Hepatocyte (in vitro differentiated cells): ENCODE results near the gene DLG2. TPM values are rescaled to one million over a fixed set of nuclear protein-coding genes. Genes with fewer than 3 reads are reported as not detected.

Experiments used
- DNase-seq: peaks from one replicate; pipeline ENCODE4 v3.0.0-alpha.2; 2016; ENCODE audit warnings: low spot score
- H2AFZ ChIP-seq: fragments of 200-600 bp; sonication (generic); 2 replicates; pipeline ENCODE4 v1.6.0; 2016; ENCODE audit warnings: antibody characterized with exemption, mild to moderate bottlenecking
- H3K27ac ChIP-seq: fragments of 200-600 bp; sonication (generic); 2 replicates; pipeline ENCODE4 v1.5.1; 2016; ENCODE audit warnings: mild to moderate bottlenecking
- H3K27me3 ChIP-seq: fragments of 200-600 bp; sonication (generic); 2 replicates; pipeline ENCODE4 v1.6.1; 2016
- H3K36me3 ChIP-seq: fragments of 200-600 bp; sonication (generic); replicated peaks from 2 replicates; pipeline ENCODE4 v1.5.1; 2016; ENCODE audit warnings: low read depth; ENCODE audit not compliant: insufficient read depth
- H3K4me1 ChIP-seq: fragments of 200-600 bp; sonication (generic); 2 replicates; pipeline ENCODE4 v1.5.1; 2016; ENCODE audit warnings: mild to moderate bottlenecking, moderate library complexity; ENCODE audit not compliant: insufficient read depth
- H3K4me2 ChIP-seq: fragments of 200-600 bp; sonication (generic); 2 replicates; pipeline ENCODE4 v1.6.0; 2016
- H3K4me3 ChIP-seq: fragments of 200-600 bp; sonication (generic); 2 replicates; pipeline ENCODE4 v1.5.1; 2016; ENCODE audit warnings: mild to moderate bottlenecking
- H3K79me2 ChIP-seq: fragments of 200-600 bp; sonication (generic); 2 replicates; pipeline ENCODE4 v1.6.0; 2017; ENCODE audit warnings: mild to moderate bottlenecking
- H3K9me2 ChIP-seq: fragments of 200-600 bp; sonication (generic); replicated peaks from 2 replicates; pipeline ENCODE4 v1.6.0; 2017; ENCODE audit warnings: mild to moderate bottlenecking; ENCODE audit not compliant: insufficient read depth
- H3K9me3 ChIP-seq: fragments of 200-600 bp; sonication (generic); 2 replicates; pipeline ENCODE4 v1.5.1; 2016; ENCODE audit warnings: low read depth, mild to moderate bottlenecking
- H4K20me1 ChIP-seq: fragments of 200-600 bp; sonication (generic); 2 replicates; pipeline ENCODE4 v1.6.0; 2016; ENCODE audit warnings: mild to moderate bottlenecking; ENCODE audit not compliant: insufficient read depth, poor library complexity, severe bottlenecking
- EZH2 ChIP-seq: fragments of 200-600 bp; sonication (generic); IDR thresholded peaks from 2 replicates; pipeline ENCODE4 v1.6.1; 2016; ENCODE audit warnings: antibody characterized with exemption, mild to moderate bottlenecking, borderline replicate concordance
- EZH2phosphoT487 ChIP-seq: fragments of 200-600 bp; sonication (generic); IDR thresholded peaks from one replicate; pipeline ENCODE4 v1.6.1; 2018; ENCODE audit warnings: antibody characterized with exemption, mild to moderate bottlenecking, low read depth, moderate library complexity; ENCODE audit not compliant: unreplicated experiment, severe bottlenecking
- WGBS: methylation state at CpG from one replicate; pipeline ENCODE4 v1.1.6; 2016; ENCODE audit warnings: low lambda C conversion rate; ENCODE audit errors: missing lambda C conversion rate; 5-methylcytosine and 5-hydroxymethylcytosine counted together
- polyA plus RNA-seq: library from polyadenylated mRNA; unstranded; fragments of >200 nt; fragmentation: Nextera tagmentation; extraction: Ambion mirVana; gene quantifications from 2 replicates; pipeline ENCODE4 v1.2.1, GENCODE V29; 2016
- total RNA-seq: library from RNA; depleted of rRNA; stranded (reverse); fragments of >200 nt; gene quantifications from 2 replicates; pipeline ENCODE4 v1.2.3, GENCODE V29; 2014
- TF ChIP-seq, protein P1 (sequence below): fragments of 200-600 bp; sonication (generic); IDR thresholded peaks from 2 replicates; pipeline ENCODE4 v1.5.1; 2016; ENCODE audit warnings: antibody characterized with exemption, mild to moderate bottlenecking; ENCODE audit not compliant: poor library complexity

DLG2 gene
- total and polyA plus RNA-seq, 2 experiments from 2014 or later: 2.6 to 6.8 TPM

DNA sequence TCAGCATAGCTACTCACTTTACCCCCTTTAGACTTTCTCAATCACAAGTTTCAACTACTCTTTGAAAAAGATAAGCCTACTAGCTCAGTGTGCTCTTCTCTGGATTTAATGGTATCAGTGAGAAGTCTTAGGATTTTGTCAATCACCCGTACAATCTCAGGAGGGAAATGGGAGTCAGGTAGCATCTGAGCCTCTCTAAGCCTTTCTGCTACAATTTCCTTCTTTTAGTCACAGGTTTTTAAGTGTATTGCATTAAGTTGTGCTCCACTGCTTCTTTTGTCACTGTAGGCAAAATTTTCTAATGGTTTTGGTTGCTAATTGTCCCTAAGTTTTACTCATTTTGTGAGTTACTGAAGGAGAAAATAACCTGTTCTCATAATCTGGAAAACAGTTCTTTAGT, 1582.4 kb downstream of the DLG2 start:
- H3K36me3 ChIP-seq: no peaks in the 10 kb centered on the region
- no peaks in the 10 kb centered on the region for H3K9me2 ChIP-seq
- H3K27me3 ChIP-seq: no peaks in the 10 kb centered on the region
- H2AFZ ChIP-seq: no peak overlapping the region
- no peak for DNase-seq
- no peaks in the 10 kb centered on the region for H3K79me2 ChIP-seq
- no peak overlapping the region for H3K27ac ChIP-seq
- no peaks in the 10 kb centered on the region for H3K4me1 ChIP-seq
- H3K4me3 ChIP-seq: no peak overlapping the region
- 50% methylated on average over 1 of the region's 1 CpG for WGBS
- no peak overlapping the region for H3K4me2 ChIP-seq
- H3K9me3 ChIP-seq: no peaks in the 10 kb centered on the region
- H4K20me1 ChIP-seq: no peaks in the 10 kb centered on the region
- TF ChIP-seq, protein P1, sequence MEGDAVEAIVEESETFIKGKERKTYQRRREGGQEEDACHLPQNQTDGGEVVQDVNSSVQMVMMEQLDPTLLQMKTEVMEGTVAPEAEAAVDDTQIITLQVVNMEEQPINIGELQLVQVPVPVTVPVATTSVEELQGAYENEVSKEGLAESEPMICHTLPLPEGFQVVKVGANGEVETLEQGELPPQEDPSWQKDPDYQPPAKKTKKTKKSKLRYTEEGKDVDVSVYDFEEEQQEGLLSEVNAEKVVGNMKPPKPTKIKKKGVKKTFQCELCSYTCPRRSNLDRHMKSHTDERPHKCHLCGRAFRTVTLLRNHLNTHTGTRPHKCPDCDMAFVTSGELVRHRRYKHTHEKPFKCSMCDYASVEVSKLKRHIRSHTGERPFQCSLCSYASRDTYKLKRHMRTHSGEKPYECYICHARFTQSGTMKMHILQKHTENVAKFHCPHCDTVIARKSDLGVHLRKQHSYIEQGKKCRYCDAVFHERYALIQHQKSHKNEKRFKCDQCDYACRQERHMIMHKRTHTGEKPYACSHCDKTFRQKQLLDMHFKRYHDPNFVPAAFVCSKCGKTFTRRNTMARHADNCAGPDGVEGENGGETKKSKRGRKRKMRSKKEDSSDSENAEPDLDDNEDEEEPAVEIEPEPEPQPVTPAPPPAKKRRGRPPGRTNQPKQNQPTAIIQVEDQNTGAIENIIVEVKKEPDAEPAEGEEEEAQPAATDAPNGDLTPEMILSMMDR: no peak
- TF ChIP-seq EZH2phosphoT487 (no peak), EZH2 (no peak)

DNA sequence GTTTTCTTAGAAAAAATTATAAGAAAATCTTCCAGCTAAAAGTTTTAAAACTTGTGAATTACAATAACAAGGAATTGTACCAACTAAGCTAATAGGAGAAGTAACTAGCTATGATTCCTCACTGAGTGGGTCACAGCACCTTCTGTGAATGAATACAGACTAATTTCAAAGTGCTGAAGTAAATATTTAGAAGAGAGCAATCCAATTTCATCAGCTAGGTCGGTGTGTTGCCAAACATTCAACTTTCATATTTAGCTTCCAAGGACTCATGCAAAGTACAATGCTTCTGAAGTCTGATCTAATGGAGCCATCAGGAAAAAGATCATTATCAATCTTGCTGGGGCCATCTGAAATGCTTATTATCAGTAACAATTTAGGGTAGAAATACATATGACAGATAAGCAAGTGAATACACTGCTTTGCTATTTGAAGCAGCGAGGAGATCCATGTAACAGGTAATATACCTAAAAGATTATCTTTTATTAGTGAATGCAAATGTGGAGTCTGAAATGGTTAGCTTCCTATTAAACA, 1590.4 kb downstream of the DLG2 start:
- Histone ChIP-seq H3K9me3 (no peaks in the 10 kb centered on the region), H3K27ac (no peak overlapping the region), H3K79me2 (no peaks in the 10 kb centered on the region), H3K4me2 (no peak overlapping the region), H2AFZ (no peak overlapping the region), H4K20me1 (no peaks in the 10 kb centered on the region), H3K4me3 (no peak overlapping the region), H3K36me3 (no peaks in the 10 kb centered on the region), H3K27me3 (no peaks in the 10 kb centered on the region), H3K4me1 (no peaks in the 10 kb centered on the region), H3K9me2 (no peaks in the 10 kb centered on the region)
- TF ChIP-seq EZH2: no peak
- TF ChIP-seq EZH2phosphoT487: no peak
- TF ChIP-seq, protein P1: no peak
- WGBS: 65% methylated on average over 2 of the region's 2 CpGs
- DNase-seq: no peak

DNA sequence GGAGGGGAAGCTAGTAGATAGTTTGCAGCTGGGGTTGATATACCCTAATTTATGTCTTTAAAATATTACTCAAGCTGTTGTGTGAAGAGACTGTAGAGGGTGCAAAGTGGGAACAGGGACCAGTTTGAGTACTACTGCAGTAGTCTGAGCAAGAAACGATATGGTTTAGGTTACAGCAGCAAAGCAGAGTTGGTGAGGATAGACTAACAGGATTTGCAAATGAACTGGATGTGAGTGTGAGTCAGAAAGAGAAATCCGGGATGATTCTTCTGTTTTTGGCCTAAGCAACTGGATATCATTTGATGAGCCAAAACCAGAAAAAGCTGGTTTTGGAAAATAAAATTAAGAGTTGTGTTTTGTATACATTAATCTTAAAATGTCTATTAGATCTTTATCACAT, 1591.5 kb downstream of the DLG2 start:
- Histone ChIP-seq H3K4me2 (no peak overlapping the region), H4K20me1 (no peaks in the 10 kb centered on the region), H3K4me3 (no peak overlapping the region), H3K27ac (no peak overlapping the region), H3K27me3 (no peaks in the 10 kb centered on the region), H3K9me3 (no peaks in the 10 kb centered on the region), H3K4me1 (no peaks in the 10 kb centered on the region), H3K9me2 (no peaks in the 10 kb centered on the region), H3K36me3 (no peaks in the 10 kb centered on the region), H2AFZ (no peak overlapping the region), H3K79me2 (no peaks in the 10 kb centered on the region)
- DNase-seq: no peak
- WGBS: 81% methylated on average over 2 of the region's 2 CpGs
- TF ChIP-seq EZH2: no peak
- no peak for TF ChIP-seq EZH2phosphoT487
- TF ChIP-seq, protein P1: no peak

DNA sequence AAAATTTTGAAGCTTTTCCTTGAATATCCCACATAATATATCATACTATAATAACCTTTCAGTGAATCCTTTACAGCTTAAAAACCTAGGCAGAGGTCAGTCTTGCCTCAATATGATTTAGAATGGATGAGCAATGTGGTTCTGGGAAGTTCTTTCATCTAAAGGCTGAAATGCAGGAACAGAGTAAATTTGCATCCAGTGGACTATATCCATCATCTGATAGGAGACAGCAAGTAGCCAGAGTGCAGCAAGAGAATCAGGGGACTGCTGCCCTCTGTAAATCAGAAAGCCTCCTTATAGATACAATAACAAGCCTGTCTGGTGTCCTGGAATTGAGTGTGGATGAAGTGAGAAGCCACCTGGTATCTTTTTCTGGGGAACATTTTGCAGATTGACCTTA, 1592.7 kb downstream of the DLG2 start:
- H4K20me1 ChIP-seq: no peaks in the 10 kb centered on the region
- no peak overlapping the region for H3K4me2 ChIP-seq
- no peak overlapping the region for H3K4me3 ChIP-seq
- H3K27ac ChIP-seq: no peak overlapping the region
- H3K36me3 ChIP-seq: no peaks in the 10 kb centered on the region
- H3K9me2 ChIP-seq: no peaks in the 10 kb centered on the region
- no peaks in the 10 kb centered on the region for H3K79me2 ChIP-seq
- H3K4me1 ChIP-seq: no peaks in the 10 kb centered on the region
- H3K9me3 ChIP-seq: no peaks in the 10 kb centered on the region
- no peaks in the 10 kb centered on the region for H3K27me3 ChIP-seq
- no peak for DNase-seq
- TF ChIP-seq EZH2 (no peak), EZH2phosphoT487 (no peak)
- TF ChIP-seq, protein P1: no peak
- H2AFZ ChIP-seq: no peak overlapping the region
